ENCODE data around the gene TMEM220. TPM values are rescaled to one million over a fixed set of nuclear protein-coding genes. Genes with fewer than 3 reads are reported as not detected.

TMEM220 gene
- polyA plus RNA-seq, 1 of the 3 experiments (the other 2 are of a cell fraction), result 2.7 TPM

GRCh38 chr17:10673312-10673711, 56.5 kb downstream of the TMEM220 start:
- no peaks in the 10 kb centered on the region for H3F3A ChIP-seq (replicated peaks; ENCODE audit: insufficient read depth)
- no peaks in the 10 kb centered on the region for H3K9me2 ChIP-seq
- H3K79me2 ChIP-seq (ENCODE audit: insufficient read depth), result no peaks in the 10 kb centered on the region
- no peak overlapping the region for H3K4me2 ChIP-seq
- no peaks in the 10 kb centered on the region for H3K27me3 ChIP-seq (ENCODE audit: insufficient read depth)
- no peak overlapping the region for H3K27ac ChIP-seq (ENCODE audit: low read depth in 2 of 2, low read length in 1 of 2)
- no peak overlapping the region for H3K4me3 ChIP-seq (ENCODE audit: low read depth in 2 of 2, low read length in 1 of 2)
- TF ChIP-seq SIN3A (IDR thresholded peaks at IDR 0.05; ENCODE audit: borderline replicate concordance, low read depth, low read length) (no peak), FOSL2 (IDR thresholded peaks at IDR 0.05; ENCODE audit: borderline replicate concordance, low read depth) (no peak), MXI1 (IDR thresholded peaks at IDR 0.05; ENCODE audit: low read depth, low read length) (no peak), TCF12 (IDR thresholded peaks at IDR 0.05) (no peak), RFX5 (IDR thresholded peaks at IDR 0.05; ENCODE audit: low read length) (no peak), MEF2A (IDR thresholded peaks at IDR 0.05; ENCODE audit: borderline replicate concordance, low read depth) (no peak), FOXJ3 (CRISPR knock-in tag; IDR thresholded peaks at IDR 0.05) (no peak), FOXM1 (IDR thresholded peaks at IDR 0.05; ENCODE audit: low read depth) (no peak), RXRA (IDR thresholded peaks at IDR 0.05; ENCODE audit: borderline replicate concordance, low read depth) (no peak), RAD21 (IDR thresholded peaks at IDR 0.05; ENCODE audit: low read length) (no peak), REST (IDR thresholded peaks at IDR 0.05; ENCODE audit: low read depth, low read length) (no peak), GATA2 (CRISPR knock-in tag; IDR thresholded peaks at IDR 0.05) (no peak), NRF1 (IDR thresholded peaks at IDR 0.05; ENCODE audit: low read depth, low read length) (no peak), SMC3 (IDR thresholded peaks at IDR 0.05; ENCODE audit: low read depth, low read length) (no peak)
- TF ChIP-seq, protein P1, sequence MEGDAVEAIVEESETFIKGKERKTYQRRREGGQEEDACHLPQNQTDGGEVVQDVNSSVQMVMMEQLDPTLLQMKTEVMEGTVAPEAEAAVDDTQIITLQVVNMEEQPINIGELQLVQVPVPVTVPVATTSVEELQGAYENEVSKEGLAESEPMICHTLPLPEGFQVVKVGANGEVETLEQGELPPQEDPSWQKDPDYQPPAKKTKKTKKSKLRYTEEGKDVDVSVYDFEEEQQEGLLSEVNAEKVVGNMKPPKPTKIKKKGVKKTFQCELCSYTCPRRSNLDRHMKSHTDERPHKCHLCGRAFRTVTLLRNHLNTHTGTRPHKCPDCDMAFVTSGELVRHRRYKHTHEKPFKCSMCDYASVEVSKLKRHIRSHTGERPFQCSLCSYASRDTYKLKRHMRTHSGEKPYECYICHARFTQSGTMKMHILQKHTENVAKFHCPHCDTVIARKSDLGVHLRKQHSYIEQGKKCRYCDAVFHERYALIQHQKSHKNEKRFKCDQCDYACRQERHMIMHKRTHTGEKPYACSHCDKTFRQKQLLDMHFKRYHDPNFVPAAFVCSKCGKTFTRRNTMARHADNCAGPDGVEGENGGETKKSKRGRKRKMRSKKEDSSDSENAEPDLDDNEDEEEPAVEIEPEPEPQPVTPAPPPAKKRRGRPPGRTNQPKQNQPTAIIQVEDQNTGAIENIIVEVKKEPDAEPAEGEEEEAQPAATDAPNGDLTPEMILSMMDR (IDR thresholded peaks at IDR 0.05), result no peak
- TF ChIP-seq, protein P2, sequence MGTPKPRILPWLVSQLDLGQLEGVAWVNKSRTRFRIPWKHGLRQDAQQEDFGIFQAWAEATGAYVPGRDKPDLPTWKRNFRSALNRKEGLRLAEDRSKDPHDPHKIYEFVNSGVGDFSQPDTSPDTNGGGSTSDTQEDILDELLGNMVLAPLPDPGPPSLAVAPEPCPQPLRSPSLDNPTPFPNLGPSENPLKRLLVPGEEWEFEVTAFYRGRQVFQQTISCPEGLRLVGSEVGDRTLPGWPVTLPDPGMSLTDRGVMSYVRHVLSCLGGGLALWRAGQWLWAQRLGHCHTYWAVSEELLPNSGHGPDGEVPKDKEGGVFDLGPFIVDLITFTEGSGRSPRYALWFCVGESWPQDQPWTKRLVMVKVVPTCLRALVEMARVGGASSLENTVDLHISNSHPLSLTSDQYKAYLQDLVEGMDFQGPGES (IDR thresholded peaks at IDR 0.05; ENCODE audit: low read depth, low read length), result no peak
- TF ChIP-seq, protein P3, sequence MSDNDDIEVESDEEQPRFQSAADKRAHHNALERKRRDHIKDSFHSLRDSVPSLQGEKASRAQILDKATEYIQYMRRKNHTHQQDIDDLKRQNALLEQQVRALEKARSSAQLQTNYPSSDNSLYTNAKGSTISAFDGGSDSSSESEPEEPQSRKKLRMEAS (IDR thresholded peaks at IDR 0.05; ENCODE audit: low read depth), result no peak
- TF ChIP-seq, protein P4, sequence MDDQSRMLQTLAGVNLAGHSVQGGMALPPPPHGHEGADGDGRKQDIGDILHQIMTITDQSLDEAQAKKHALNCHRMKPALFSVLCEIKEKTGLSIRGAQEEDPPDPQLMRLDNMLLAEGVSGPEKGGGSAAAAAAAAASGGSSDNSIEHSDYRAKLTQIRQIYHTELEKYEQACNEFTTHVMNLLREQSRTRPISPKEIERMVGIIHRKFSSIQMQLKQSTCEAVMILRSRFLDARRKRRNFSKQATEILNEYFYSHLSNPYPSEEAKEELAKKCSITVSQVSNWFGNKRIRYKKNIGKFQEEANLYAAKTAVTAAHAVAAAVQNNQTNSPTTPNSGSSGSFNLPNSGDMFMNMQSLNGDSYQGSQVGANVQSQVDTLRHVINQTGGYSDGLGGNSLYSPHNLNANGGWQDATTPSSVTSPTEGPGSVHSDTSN (IDR thresholded peaks at IDR 0.05), result no peak
- TF ChIP-seq, protein P5, sequence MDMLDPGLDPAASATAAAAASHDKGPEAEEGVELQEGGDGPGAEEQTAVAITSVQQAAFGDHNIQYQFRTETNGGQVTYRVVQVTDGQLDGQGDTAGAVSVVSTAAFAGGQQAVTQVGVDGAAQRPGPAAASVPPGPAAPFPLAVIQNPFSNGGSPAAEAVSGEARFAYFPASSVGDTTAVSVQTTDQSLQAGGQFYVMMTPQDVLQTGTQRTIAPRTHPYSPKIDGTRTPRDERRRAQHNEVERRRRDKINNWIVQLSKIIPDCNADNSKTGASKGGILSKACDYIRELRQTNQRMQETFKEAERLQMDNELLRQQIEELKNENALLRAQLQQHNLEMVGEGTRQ (IDR thresholded peaks at IDR 0.05; ENCODE audit: borderline replicate concordance, low read depth, low read length), result no peak
- peaks cover 22% of the 10 kb centered on the region in 2 experiments for H3K36me3 ChIP-seq (replicated peaks in 1 of 2; ENCODE audit: control insufficient read depth in 1 of 2, insufficient read depth in 2 of 2, low read length in 1 of 2)
- WGBS (ENCODE audit: low lambda C conversion rate), result 96% methylated on average over 12 of the region's 12 CpGs
- ChIA-PET POLR2A (interaction anchor here (0.6 kb wide), 1 partner anchor 12 kb away, joined by 3 read pairs; no protein-coding TSS in a partner anchor), CTCF (interaction anchor here (1.1 to 1.4 kb wide), 3 partner anchors 8 to 55 kb away, joined by 4 to 5 read pairs (median 5); no protein-coding TSS in a partner anchor)
- no peaks in the 10 kb centered on the region for H3K9me3 ChIP-seq
- no peaks in the 10 kb centered on the region for H4K20me1 ChIP-seq (ENCODE audit: insufficient read depth)
- no peak for DNase-seq
- no peak overlapping the region for H2AFZ ChIP-seq (ENCODE audit: low read depth)
- H3K9ac ChIP-seq, result no peak overlapping the region
- H3K4me1 ChIP-seq (ENCODE audit: control insufficient read depth in 1 of 2, insufficient read depth in 2 of 2, low read depth in 1 of 2, low read length in 1 of 2), result no peaks in the 10 kb centered on the region

Measured in SK-N-SH (cell line).